Measurements from ENCODE around the gene GPC3. TPM values are rescaled to one million over a fixed set of nuclear protein-coding genes. Genes with fewer than 3 reads are reported as not detected.

Gene GPC3
- total RNA-seq, 1 experiment from 2014 or later = 0.98 TPM

- TF ChIP-seq RAD21 (IDR thresholded peaks at IDR 0.05; ENCODE audit: low read depth) (no peak), TCF7L2 (IDR thresholded peaks at IDR 0.05; ENCODE audit: borderline replicate concordance, extremely low read depth, insufficient read depth, insufficient read length) (no peak), ZNF274 (IDR thresholded peaks at IDR 0.05; ENCODE audit: low read depth, low read length) (no peak)
Measured at GRCh38 chrX:133852837-133853356, 132.5 kb downstream of the GPC3 start (continued).

- intact Hi-C loops (cut with micrococcal nuclease) = no loop called here
- H4K20me1 ChIP-seq (ENCODE audit: insufficient read depth) = no peaks in the 10 kb centered on the region
- no peaks in the 10 kb centered on the region for H3K9me3 ChIP-seq (ENCODE audit: control insufficient read depth in 1 of 2, insufficient read depth in 1 of 2, low read depth in 1 of 2, low read length in 2 of 2)
- no peaks in the 10 kb centered on the region for H3K4me1 ChIP-seq (ENCODE audit: control insufficient read depth in 1 of 2, insufficient read depth in 2 of 2, low read length in 2 of 2)
- H3K4me3 ChIP-seq (replicated peaks in 1 of 2; ENCODE audit: low read depth in 1 of 2, low read length in 2 of 2) = no peak overlapping the region
- no peak overlapping the region for H3K27ac ChIP-seq (ENCODE audit: low read depth, low read length)
- no peak for DNase-seq (ENCODE audit: low read depth, low spot score)
- no peaks in the 10 kb centered on the region for H3K9me2 ChIP-seq (ENCODE audit: insufficient read depth)
- no peak overlapping the region for H3K4me2 ChIP-seq (ENCODE audit: low read length)
- H3K36me3 ChIP-seq (ENCODE audit: control insufficient read depth in 1 of 2, insufficient read depth in 2 of 2, low read length in 2 of 2) = no peaks in the 10 kb centered on the region
- H3K27me3 ChIP-seq (ENCODE audit: insufficient read depth, low read length) = no peaks in the 10 kb centered on the region
- POLR2A ChIA-PET = no interaction called here
- H3K9ac ChIP-seq (ENCODE audit: low read length) = no peak overlapping the region
- no peaks in the 10 kb centered on the region for H3K79me2 ChIP-seq (ENCODE audit: insufficient read depth, low read length)
- CTCF ChIA-PET = interaction anchor here (1.0 to 1.2 kb wide), 3 partner anchors 13 to 60 kb away, joined by 3 to 4 read pairs (median 3); no protein-coding TSS in a partner anchor
- no peak for ATAC-seq
- no peak for TF ChIP-seq CBX3 (IDR thresholded peaks at IDR 0.05; ENCODE audit: low read depth)
- TF ChIP-seq ATF3 (IDR thresholded peaks at IDR 0.05) = no peak
- TF ChIP-seq SRF (IDR thresholded peaks at IDR 0.05; ENCODE audit: low read depth) = no peak
- no peak for TF ChIP-seq TCF7L2 (IDR thresholded peaks at IDR 0.05; ENCODE audit: borderline replicate concordance, extremely low read depth, insufficient read depth, insufficient read length)
- no peak for TF ChIP-seq ZNF274 (IDR thresholded peaks at IDR 0.05; ENCODE audit: low read depth, low read length)
- TF ChIP-seq ZBTB33 (IDR thresholded peaks at IDR 0.05; ENCODE audit: extremely low read depth, insufficient replicate concordance, low read length) = no peak
- no peak for TF ChIP-seq CEBPB (IDR thresholded peaks at IDR 0.05; ENCODE audit: low read depth)
- RAD21 ChIA-PET (ENCODE audit: low non-redundant PET in 1 of 2, low total read pairs in 2 of 2, uncharacterized antibody in 2 of 2, unreplicated experiment in 2 of 2) = no interaction called here
- H2AFZ ChIP-seq (ENCODE audit: low read depth, low read length, poor library complexity, severe bottlenecking) = no peak overlapping the region
- no TSS peak for BruUV-seq (replicated peaks)
Measured at GRCh38 chrX:133852401-133852800, 133.0 kb downstream of the GPC3 start.
